Small intestine (tissue), 7 donors: Measurements from ENCODE around the gene CCDC141. TPM values are rescaled to one million over a fixed set of nuclear protein-coding genes. Genes with fewer than 3 reads are reported as not detected.
A peak's percentile ranks its signal among the peaks of the same experiment; 100 is the strongest.
"Not testable (repeated sequence)": the region's sequence is repeated elsewhere in the genome, so short reads cannot be mapped to it uniquely, and the experiment has no call there.

ENCODE experiments used
- DNase-seq, 2 donors: peaks; one replicate each; pipeline versions ENCODE4 v3.0.0 to v3.0.0-alpha.2; 2013
- FAIRE-seq: peaks from 2 replicates; lab custom pipeline; 2012; peaks lifted over from hg19 to GRCh38; lab: Jason Lieb, UNC
- H3K27ac ChIP-seq, 3 donors: one replicate each; pipeline ENCODE4 v1.5.1; 2013; ENCODE audit warnings: low read length in 2 of 3, mild to moderate bottlenecking in 2 of 3, control low read depth in 1 of 3, inconsistent platforms in 1 of 3, low read depth in 1 of 3, moderate library complexity in 1 of 3
- H3K27me3 ChIP-seq, 3 donors: one replicate each; pipeline ENCODE4 v1.6.1; 2013; ENCODE audit warnings: low read length in 3 of 3, inconsistent platforms in 1 of 3; ENCODE audit not compliant: control insufficient read depth in 3 of 3, insufficient read depth in 3 of 3
- H3K36me3 ChIP-seq, 3 donors: one replicate each; pipeline ENCODE4 v1.6.1; 2013; ENCODE audit warnings: low read length in 3 of 3, inconsistent platforms in 1 of 3, low read depth in 1 of 3, mild to moderate bottlenecking in 1 of 3, moderate library complexity in 1 of 3; ENCODE audit not compliant: control insufficient read depth in 3 of 3, insufficient read depth in 2 of 3
- H3K4me1 ChIP-seq, 3 donors: one replicate each; pipeline ENCODE4 v1.6.1; 2013; ENCODE audit warnings: low read length in 2 of 3, inconsistent platforms in 1 of 3, low read depth in 1 of 3, mild to moderate bottlenecking in 1 of 3, moderate library complexity in 1 of 3; ENCODE audit not compliant: control insufficient read depth in 3 of 3, insufficient read depth in 2 of 3
- H3K4me3 ChIP-seq, 3 donors: one replicate each; pipeline ENCODE4 v1.5.1; 2013; ENCODE audit warnings: low read length in 3 of 3, control low read depth in 1 of 3, inconsistent platforms in 1 of 3, low read depth in 1 of 3, mild to moderate bottlenecking in 1 of 3, moderate library complexity in 1 of 3
- H3K9me3 ChIP-seq, 2 donors: one replicate each; pipeline ENCODE4 v1.6.1; 2013; ENCODE audit warnings: low read depth in 1 of 2, low read length in 1 of 2; ENCODE audit not compliant: control insufficient read depth in 2 of 2, insufficient read depth in 1 of 2
- WGBS, 3 donors: extraction: QIAGEN DNeasy Blood & Tissue Kit; methylation state at CpG; one replicate each; pipeline ENCODE4 v1.1.7; 2013; 5-methylcytosine and 5-hydroxymethylcytosine counted together
- polyA plus RNA-seq, 4 donors: library from polyadenylated mRNA; stranded (reverse) in 3 of 4; unstranded in 1 of 4; fragments of 200-250 nt in 3 of 4; fragments of 120-200 nt in 1 of 4; gene quantifications; one replicate each; pipeline versions ENCODE4 v1.2.1 to v1.2.3, GENCODE V29; 2013
- donor health status: healthy with polysubstance abuse.
- donor health status: control.
- donor health status: control.
- donor health status: Bipolar disorder and iron deficiency.
- donor health status: healthy.

CCDC141 gene
- polyA plus RNA-seq, 4 donors, result 0.27 to 2.5 (median 0.27) TPM; not detected in 1

DNA sequence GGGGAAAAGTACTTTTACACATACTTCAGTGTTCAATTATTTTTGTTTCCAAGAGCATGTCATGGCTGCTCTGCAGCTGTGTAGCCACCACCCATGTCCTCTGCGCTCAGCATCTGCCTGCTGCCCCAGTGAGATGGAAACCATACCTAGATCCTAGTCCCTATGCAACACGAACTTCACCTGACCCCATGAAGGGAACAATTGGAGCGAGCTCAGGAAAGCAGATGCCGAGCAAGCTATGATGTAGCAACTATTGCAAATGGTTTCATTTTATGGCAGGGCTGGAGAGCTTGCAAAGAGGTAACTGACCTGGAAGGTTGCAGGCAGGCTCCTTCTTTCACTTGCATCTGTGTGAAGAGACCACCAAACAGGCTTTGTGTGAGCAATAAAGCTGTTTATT is 1.3 kb upstream of the CCDC141 start:
- Histone ChIP-seq H3K27me3 (no peaks in the 10 kb centered on the region), H3K4me1 (peaks cover 0 to 13% (median 4%) of the 10 kb centered on the region in 3 donors), H3K4me3 (no peak overlapping the region), H3K9me3 (no peaks in the 10 kb centered on the region), H3K36me3 (no peaks in the 10 kb centered on the region), H3K27ac (no peak overlapping the region)
- no peak for FAIRE-seq
- peak in 1 of 2 donors; percentile 31 for DNase-seq
- 68 to 78% (median 74%) methylated on average over 4 of the region's 4 CpGs for WGBS, 3 donors

DNA sequence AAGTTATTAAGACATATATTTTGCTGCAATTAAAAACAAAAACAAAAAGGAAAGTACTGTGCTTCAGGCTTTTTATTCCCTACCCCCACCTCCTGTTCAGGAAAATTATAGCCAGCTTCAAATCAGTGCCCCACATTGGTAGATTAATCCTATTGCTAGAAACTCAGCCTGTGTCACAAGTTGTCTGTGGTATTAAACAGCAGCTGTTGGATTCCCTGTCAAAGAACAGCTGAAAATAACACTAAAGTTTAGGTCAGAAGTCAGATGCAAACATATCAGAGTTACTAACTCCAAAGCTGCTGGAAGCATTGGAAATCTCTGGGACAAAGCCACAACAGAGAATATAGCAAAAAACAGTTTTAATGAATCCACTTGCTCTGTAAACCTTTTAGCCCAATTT is 818 bp upstream of the CCDC141 start:
- no peaks in the 10 kb centered on the region for H3K27me3 ChIP-seq
- H3K9me3 ChIP-seq, result no peaks in the 10 kb centered on the region
- FAIRE-seq (no peak), DNase-seq (no peak)
- H3K4me3 ChIP-seq, result no peak overlapping the region
- no peak overlapping the region for H3K27ac ChIP-seq
- peaks cover 0 to 13% (median 4%) of the 10 kb centered on the region in 3 donors for H3K4me1 ChIP-seq
- H3K36me3 ChIP-seq, result no peaks in the 10 kb centered on the region

DNA sequence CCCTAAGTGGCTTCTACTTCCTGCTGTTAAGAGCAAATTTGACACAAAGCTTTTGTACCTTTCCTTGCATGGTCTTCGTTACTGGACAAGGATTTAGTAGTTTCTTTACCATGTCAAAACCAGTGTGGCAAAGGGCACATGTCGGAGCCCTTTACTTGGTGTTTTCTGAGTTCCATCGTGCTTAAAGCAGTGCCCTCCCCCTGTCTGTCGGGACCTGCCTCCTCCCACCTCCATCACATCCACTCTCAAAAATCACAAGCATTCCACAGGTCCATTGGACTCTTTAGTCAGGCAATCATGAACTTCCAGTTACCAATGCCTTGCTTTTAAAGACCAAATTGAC is 763 bp downstream of the CCDC141 start:
- Histone ChIP-seq H3K9me3 (no peaks in the 10 kb centered on the region), H3K4me1 (peaks cover 0 to 13% (median 4%) of the 10 kb centered on the region in 3 donors), H3K36me3 (no peaks in the 10 kb centered on the region), H3K27me3 (no peaks in the 10 kb centered on the region), H3K27ac (peak overlapping the region in 1 of 3 donors; percentile 18), H3K4me3 (no peak overlapping the region)
- FAIRE-seq (no peak), DNase-seq (peak in 1 of 2 donors; percentile 18)
- WGBS, 3 donors, result 52 to 65% (median 58%) methylated on average over 4 of the region's 4 CpGs

DNA sequence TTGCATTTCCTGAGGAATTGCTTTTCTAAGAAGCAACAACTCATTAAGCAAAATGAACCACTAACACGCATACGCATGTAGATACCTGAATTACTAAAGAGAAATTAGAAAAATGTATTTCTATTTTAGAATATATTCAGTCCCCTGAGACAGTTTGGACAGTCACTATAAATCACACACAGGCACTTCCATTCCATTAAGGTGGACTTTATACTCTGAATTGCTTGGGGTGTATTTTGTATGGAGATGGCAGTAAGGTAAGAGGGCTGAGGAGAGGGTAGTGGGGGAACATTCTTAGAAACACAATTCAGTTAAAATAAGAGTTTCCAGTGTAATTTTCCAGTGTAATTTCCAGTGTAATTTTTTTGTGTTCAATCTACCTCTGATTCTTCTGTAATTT is 1.8 kb downstream of the CCDC141 start:
- FAIRE-seq, result no peak
- no peaks in the 10 kb centered on the region for H3K9me3 ChIP-seq
- no peak overlapping the region for H3K27ac ChIP-seq
- H3K36me3 ChIP-seq, result no peaks in the 10 kb centered on the region
- no peak overlapping the region for H3K4me3 ChIP-seq
- WGBS, 3 donors, result 83 to 97% (median 86%) methylated on average over 2 of the region's 2 CpGs
- peaks cover 0 to 13% (median 4%) of the 10 kb centered on the region in 3 donors for H3K4me1 ChIP-seq
- no peaks in the 10 kb centered on the region for H3K27me3 ChIP-seq
- DNase-seq, result no peak

DNA sequence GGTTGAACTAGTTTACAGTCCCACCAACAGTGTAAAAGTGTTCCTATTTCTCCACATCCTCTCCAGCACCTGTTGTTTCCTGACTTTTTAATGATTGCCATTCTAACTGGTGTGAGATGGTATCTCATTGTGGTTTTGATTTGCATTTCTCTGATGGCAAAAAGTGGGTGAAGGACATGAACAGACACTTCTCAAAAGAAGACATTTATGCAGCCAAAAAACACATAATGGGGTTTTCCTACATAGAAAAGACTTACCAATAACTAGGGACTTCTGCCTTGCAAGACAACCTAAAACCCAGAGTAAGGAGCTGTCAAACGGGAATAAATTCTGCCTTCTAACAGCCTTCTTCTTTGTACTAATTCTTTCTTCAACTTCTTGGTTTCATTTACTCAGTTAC is 4.3 kb downstream of the CCDC141 start:
- peaks cover 0 to 13% (median 4%) of the 10 kb centered on the region in 3 donors for H3K4me1 ChIP-seq
- WGBS, 3 donors, result 0 to 25% (median 3%) methylated on average over 1 of the region's 1 CpG
- not testable (repeated sequence) for DNase-seq, H3K9me3 ChIP-seq, H3K4me3 ChIP-seq, H3K36me3 ChIP-seq, H3K27ac ChIP-seq, FAIRE-seq, H3K27me3 ChIP-seq

DNA sequence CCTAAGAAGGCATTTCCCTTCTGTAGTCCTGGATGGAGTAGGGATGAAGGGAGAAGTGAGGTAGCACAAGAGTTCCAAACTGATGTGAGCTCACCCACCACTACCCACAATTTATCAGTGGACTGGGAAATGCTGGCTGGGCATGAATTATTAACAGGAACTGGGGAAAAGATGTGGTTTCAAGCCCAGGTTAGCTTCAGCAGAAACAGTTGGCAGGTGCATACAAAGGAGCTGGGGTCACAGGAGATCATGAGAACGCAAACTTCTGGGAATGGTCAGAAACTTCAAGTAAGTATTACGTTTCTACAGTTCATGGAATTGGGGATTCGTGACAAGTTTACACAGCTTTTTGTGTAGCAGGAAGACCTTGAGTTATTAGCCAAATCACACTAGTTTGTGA is 5.4 kb downstream of the CCDC141 start:
- FAIRE-seq (no peak), DNase-seq (no peak)
- Histone ChIP-seq H3K27ac (no peak overlapping the region), H3K9me3 (no peaks in the 10 kb centered on the region), H3K4me3 (no peak overlapping the region), H3K27me3 (no peaks in the 10 kb centered on the region), H3K4me1 (peaks cover 0 to 8% (median 0%) of the 10 kb centered on the region in 3 donors), H3K36me3 (no peaks in the 10 kb centered on the region)
- WGBS, 3 donors, result 69 to 81% (median 72%) methylated on average over 3 of the region's 3 CpGs

DNA sequence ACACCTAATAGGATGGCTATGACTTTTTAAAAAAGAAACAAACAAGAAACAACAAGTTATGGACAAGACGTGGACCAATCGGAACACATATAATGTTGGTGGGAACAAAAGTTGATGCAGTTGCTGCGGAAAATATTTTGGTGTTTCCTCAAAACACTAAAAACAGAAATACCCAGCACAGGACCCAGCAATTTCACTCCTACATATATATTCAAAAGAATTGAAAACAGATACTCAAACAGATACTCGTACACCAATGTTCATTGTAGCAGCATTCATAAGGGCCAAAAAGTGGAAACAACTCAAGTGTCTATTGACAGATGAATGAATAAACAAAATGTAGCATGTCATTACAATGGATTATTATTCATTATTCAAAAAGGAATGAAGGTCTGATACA is 12.1 kb downstream of the CCDC141 start:
- no peaks in the 10 kb centered on the region for H3K27me3 ChIP-seq
- DNase-seq (no peak), FAIRE-seq (no peak)
- WGBS, 3 donors, result 85 to 94% (median 85%) methylated on average over 4 of the region's 4 CpGs
- no peak overlapping the region for H3K27ac ChIP-seq
- no peaks in the 10 kb centered on the region for H3K9me3 ChIP-seq
- no peak overlapping the region for H3K4me3 ChIP-seq
- H3K4me1 ChIP-seq, result no peaks in the 10 kb centered on the region
- no peaks in the 10 kb centered on the region for H3K36me3 ChIP-seq

DNA sequence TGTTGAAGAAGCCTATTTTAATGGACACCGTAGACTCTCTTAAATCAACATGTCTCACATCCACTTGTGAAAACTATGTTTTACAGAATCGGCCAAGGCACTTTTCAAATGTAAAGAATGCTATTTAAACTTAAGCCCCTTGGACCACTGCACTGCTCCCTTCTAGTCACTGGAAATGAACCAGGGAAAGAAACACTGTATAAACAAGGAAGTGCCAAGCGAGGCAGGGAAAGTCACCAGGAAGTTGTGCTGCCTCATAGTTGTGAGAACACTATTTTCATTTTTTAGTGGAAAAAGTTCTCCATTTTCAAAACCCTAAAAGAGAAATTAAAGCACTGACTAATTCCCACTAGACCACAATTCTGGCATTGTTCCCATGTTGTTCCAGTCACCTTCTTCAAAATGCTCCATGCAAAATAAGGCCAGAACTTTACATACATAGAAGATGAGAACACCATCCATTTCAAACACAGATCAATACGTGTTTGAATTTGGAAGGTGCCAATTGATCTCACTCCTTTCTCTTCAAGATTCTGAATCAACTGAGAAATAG is 13.5 kb downstream of the CCDC141 start:
- Histone ChIP-seq H3K36me3 (no peaks in the 10 kb centered on the region), H3K27ac (no peak overlapping the region), H3K9me3 (no peaks in the 10 kb centered on the region), H3K27me3 (no peaks in the 10 kb centered on the region), H3K4me1 (no peaks in the 10 kb centered on the region), H3K4me3 (no peak overlapping the region)
- FAIRE-seq, result no peak
- DNase-seq, result no peak
- 77 to 89% (median 82%) methylated on average over 4 of the region's 4 CpGs for WGBS, 3 donors
